Gastroesophageal sphincter (tissue), 4 donors: ENCODE measurements around the gene SNCAIP. TPM values are rescaled to one million over a fixed set of nuclear protein-coding genes. Genes with fewer than 3 reads are reported as not detected.

Source experiments
- ATAC-seq: fragments of 150-250 bp; one replicate; pipeline ENCODE4 v1.9.1; 2016; ENCODE audit warnings: mild to moderate bottlenecking, moderate library complexity
- H3K27ac ChIP-seq, 4 donors: fragments of 200-600 bp; sonication (generic) in 3 of 4; 1 replicate in 3 of 4; 2 replicates in 1 of 4; pipeline ENCODE4 v1.5.1; 2016 to 2019
- H3K27me3 ChIP-seq: fragments of 200-600 bp; sonication (generic); one replicate; pipeline ENCODE4 v1.5.1; 2019
- H3K36me3 ChIP-seq, 2 donors: fragments of 200-600 bp; sonication (generic); one replicate each; pipeline ENCODE4 v1.5.1; 2019; ENCODE audit warnings: control low read depth in 1 of 2
- H3K4me1 ChIP-seq, 3 donors: fragments of 200-600 bp; sonication (generic); 1 replicate in 2 of 3; 2 replicates in 1 of 3; pipeline ENCODE4 v1.5.1; 2016 to 2019; ENCODE audit warnings: control low read depth in 2 of 3
- H3K4me3 ChIP-seq, 2 donors: fragments of 200-600 bp; sonication (generic); one replicate each; pipeline ENCODE4 v1.5.1; 2019; ENCODE audit warnings: mild to moderate bottlenecking in 1 of 2, moderate library complexity in 1 of 2
- H3K9me3 ChIP-seq, 3 donors: fragments of 200-600 bp; sonication (generic); one replicate each; pipeline ENCODE4 v1.5.1; 2017 to 2019; ENCODE audit warnings: control low read depth in 2 of 3
- EP300 ChIP-seq: sonication (generic); formaldehyde crosslinking; IDR thresholded peaks from one replicate; pipeline ENCODE4 v1.6.1; 2017; ENCODE audit warnings: antibody characterized with exemption, mild to moderate bottlenecking
- POLR2A ChIP-seq, 2 donors: fragments of 450-650 bp; IDR thresholded peaks; one replicate each; pipeline ENCODE4 v1.6.1; 2017; ENCODE audit warnings: antibody characterized with exemption in 2 of 2, mild to moderate bottlenecking in 2 of 2, moderate library complexity in 1 of 2
- POLR2AphosphoS5 ChIP-seq: sonication (generic); formaldehyde crosslinking; IDR thresholded peaks from one replicate; pipeline ENCODE4 v1.6.1; 2017; ENCODE audit warnings: antibody characterized with exemption
- WGBS, 2 donors: methylation state at CpG; one replicate each; pipeline ENCODE4 v1.1.5; 2018; ENCODE audit warnings: low coverage in 1 of 2; 5-methylcytosine and 5-hydroxymethylcytosine counted together
- total RNA-seq, 4 donors: library from RNA; depleted of rRNA; stranded (reverse); fragments of >200 nt; gene quantifications; one replicate each; pipeline ENCODE4 v1.1.0, GENCODE V29; 2016
- TF ChIP-seq, protein P1 (sequence below), 4 experiments: fragments of 200-600 bp in 2 of 4; fragments of 450-650 bp in 2 of 4; sonication (generic) in 1 of 4; IDR thresholded peaks; one replicate each; pipeline ENCODE4 v1.5.1; 2017 to 2019; ENCODE audit warnings: antibody characterized with exemption in 4 of 4, mild to moderate bottlenecking in 2 of 4, moderate library complexity in 2 of 4

SNCAIP gene
- total RNA-seq, 4 donors from 2014 or later = 1.1 to 2.9 (median 1.9) TPM

GRCh38 chr5:122454541-122454940, 142.5 kb downstream of the SNCAIP start:
- Histone ChIP-seq H3K27me3 (no peaks in the 10 kb centered on the region), H3K9me3 (no peaks in the 10 kb centered on the region), H3K4me3 (no peak overlapping the region), H3K36me3 (peaks cover 0 to 9% of the 10 kb centered on the region in 2 donors), H3K27ac (no peak overlapping the region), H3K4me1 (no peaks in the 10 kb centered on the region)
- TF ChIP-seq POLR2AphosphoS5 (no peak), EP300 (no peak), POLR2A (IDR thresholded peaks at IDR 0.05) (no peak)
- TF ChIP-seq, protein P1, sequence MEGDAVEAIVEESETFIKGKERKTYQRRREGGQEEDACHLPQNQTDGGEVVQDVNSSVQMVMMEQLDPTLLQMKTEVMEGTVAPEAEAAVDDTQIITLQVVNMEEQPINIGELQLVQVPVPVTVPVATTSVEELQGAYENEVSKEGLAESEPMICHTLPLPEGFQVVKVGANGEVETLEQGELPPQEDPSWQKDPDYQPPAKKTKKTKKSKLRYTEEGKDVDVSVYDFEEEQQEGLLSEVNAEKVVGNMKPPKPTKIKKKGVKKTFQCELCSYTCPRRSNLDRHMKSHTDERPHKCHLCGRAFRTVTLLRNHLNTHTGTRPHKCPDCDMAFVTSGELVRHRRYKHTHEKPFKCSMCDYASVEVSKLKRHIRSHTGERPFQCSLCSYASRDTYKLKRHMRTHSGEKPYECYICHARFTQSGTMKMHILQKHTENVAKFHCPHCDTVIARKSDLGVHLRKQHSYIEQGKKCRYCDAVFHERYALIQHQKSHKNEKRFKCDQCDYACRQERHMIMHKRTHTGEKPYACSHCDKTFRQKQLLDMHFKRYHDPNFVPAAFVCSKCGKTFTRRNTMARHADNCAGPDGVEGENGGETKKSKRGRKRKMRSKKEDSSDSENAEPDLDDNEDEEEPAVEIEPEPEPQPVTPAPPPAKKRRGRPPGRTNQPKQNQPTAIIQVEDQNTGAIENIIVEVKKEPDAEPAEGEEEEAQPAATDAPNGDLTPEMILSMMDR (IDR thresholded peaks at IDR 0.05) = no peak
- ATAC-seq = no peak

GRCh38 chr5:122455939-122456338, 143.9 kb downstream of the SNCAIP start:
- Histone ChIP-seq H3K27ac (no peak overlapping the region), H3K4me1 (no peaks in the 10 kb centered on the region), H3K27me3 (no peaks in the 10 kb centered on the region), H3K36me3 (peaks cover 0 to 2% of the 10 kb centered on the region in 2 donors), H3K4me3 (no peak overlapping the region), H3K9me3 (no peaks in the 10 kb centered on the region)
- 80% methylated on average over 1 of the region's 1 CpG; no CpG with 5 or more reads in 1 of the 2 donors for WGBS, 2 donors
- no peak for ATAC-seq
- TF ChIP-seq, protein P1 (IDR thresholded peaks at IDR 0.05) = no peak
- TF ChIP-seq POLR2AphosphoS5 = no peak
- TF ChIP-seq POLR2A (IDR thresholded peaks at IDR 0.05) = no peak
- TF ChIP-seq EP300 = no peak

DNA sequence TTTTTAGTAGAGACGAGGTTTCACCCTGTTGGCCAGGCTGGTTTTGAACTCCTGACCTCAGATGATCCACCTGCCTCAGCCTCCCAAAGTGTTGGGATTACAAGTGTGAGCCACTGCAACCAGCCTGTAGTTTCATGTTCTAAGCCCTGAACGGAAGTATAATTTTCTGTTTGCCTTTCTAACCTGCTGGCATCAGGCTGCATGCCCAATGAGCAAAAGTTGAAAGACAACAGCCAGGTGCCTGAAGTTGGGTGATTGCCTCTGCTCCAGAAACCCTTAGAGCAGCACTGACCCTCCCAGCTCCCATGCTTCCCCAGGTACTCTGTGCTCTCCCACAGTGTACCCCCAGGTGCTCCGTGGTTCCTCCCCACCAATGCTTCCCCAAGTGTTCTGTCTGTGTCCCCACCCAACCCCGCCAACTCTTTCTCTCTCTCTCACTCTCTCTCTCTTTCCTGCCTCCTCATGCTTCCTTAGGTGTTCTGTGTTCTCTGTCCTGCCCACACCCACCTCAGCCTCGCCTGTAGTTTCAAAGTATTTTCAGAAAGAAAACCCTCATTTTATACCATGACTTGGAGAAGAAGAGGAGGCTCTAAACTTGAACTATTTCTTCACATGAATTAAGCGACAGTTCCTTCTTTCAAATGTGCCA, 145.3 kb downstream of the SNCAIP start:
- Histone ChIP-seq H3K4me3 (no peak overlapping the region), H3K4me1 (no peaks in the 10 kb centered on the region), H3K36me3 (no peaks in the 10 kb centered on the region), H3K9me3 (no peaks in the 10 kb centered on the region), H3K27me3 (no peaks in the 10 kb centered on the region), H3K27ac (no peak overlapping the region)
- 83 to 100% methylated on average over 1 to 4 of the region's 6 CpGs for WGBS, 2 donors
- ATAC-seq = no peak
- TF ChIP-seq EP300 (no peak), POLR2A (IDR thresholded peaks at IDR 0.05) (no peak), POLR2AphosphoS5 (no peak)
- TF ChIP-seq, protein P1 (IDR thresholded peaks at IDR 0.05) = no peak

GRCh38 chr5:122458278-122458872, 146.3 kb downstream of the SNCAIP start:
- Histone ChIP-seq H3K9me3 (no peaks in the 10 kb centered on the region), H3K36me3 (no peaks in the 10 kb centered on the region), H3K27ac (no peak overlapping the region), H3K4me1 (no peaks in the 10 kb centered on the region), H3K4me3 (no peak overlapping the region), H3K27me3 (no peaks in the 10 kb centered on the region)
- 69 to 86% methylated on average over 4 to 5 of the region's 8 CpGs for WGBS, 2 donors
- TF ChIP-seq EP300 = no peak
- TF ChIP-seq, protein P1 (IDR thresholded peaks at IDR 0.05) = no peak
- no peak for TF ChIP-seq POLR2AphosphoS5
- TF ChIP-seq POLR2A (IDR thresholded peaks at IDR 0.05) = no peak
- ATAC-seq = no peak

DNA sequence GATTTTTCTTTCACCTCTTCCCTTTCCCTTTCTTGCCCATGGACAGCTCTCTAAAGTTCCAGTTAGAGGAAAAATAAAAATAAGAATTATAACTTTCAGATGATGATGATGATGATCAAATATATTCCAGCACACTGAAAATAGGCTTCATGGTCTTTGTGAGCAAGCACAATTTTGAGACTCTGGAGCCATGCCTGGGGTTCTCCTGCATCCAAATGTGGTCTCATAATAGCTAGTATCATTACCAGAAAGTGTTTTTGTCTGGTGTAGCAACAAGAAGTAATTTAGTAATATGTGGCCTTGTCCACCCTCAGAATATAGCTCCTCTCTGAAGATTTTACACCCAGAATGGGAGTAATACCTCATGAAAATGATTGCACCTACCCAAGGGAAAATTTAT, 150.4 kb downstream of the SNCAIP start:
- H3K27ac ChIP-seq = no peak overlapping the region
- no peaks in the 10 kb centered on the region for H3K27me3 ChIP-seq
- no peak for ATAC-seq
- no peak for TF ChIP-seq EP300
- no peak for TF ChIP-seq POLR2A (IDR thresholded peaks at IDR 0.05)
- TF ChIP-seq, protein P1 (IDR thresholded peaks at IDR 0.05) = no peak
- no peaks in the 10 kb centered on the region for H3K9me3 ChIP-seq
- H3K4me3 ChIP-seq = no peak overlapping the region
- no peaks in the 10 kb centered on the region for H3K4me1 ChIP-seq
- H3K36me3 ChIP-seq = no peaks in the 10 kb centered on the region
